ENCODE results near the gene KCNH2.

The KCNH2 gene

GRCh38 chr7:150947761-150948651, 30.1 kb downstream of the KCNH2 start:
- no peak for DNase-seq

- no peak for DNase-seq
These were observed 30.8 kb downstream of the KCNH2 start for GRCh38 chr7:150947241-150947745.

DNA sequence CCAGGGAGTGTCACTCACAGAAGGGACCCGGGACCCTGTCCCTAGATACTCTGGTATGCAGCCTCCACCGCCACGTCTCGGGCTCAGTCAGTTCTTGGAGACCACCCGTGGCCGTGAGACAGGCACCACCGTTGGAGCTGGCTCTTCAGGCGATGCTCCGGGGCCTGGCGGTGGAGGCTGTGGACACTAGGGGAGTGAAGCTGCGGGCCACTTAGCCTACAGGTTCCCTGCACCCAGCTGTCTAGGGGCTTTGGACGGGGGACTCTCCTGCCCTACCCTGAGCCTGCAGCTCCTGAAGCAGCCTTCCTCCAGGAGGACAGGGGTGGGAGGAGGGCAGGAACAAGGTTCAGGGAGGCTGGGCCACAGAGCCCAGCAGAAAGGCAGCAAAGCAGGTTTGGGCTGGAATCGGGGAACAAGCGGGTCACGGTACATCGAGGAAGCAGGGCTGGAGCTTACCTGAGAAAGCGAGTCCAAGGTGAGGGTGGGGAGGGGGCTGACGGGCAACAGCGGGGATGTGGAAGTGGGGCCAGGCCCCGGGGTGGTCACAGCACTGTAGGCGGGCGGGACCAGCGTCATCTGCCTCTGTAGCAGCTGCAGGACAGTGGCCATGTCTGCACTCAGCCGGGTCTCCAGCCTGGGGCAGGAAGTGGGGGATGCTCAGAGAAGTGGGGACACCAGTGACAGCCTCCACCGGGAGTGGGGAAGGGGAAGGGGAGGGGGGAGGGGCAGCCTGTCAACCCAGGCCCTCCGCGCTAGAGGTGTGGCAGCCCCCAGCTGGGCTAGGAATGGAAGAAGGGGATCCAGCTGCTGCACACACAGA, 31.5 kb downstream of the KCNH2 start:
- no peak for DNase-seq

GRCh38 chr7:150945853-150946420, 32.2 kb downstream of the KCNH2 start:
- no peak for DNase-seq

GRCh38 chr7:150945171-150945852, 32.8 kb downstream of the KCNH2 start:
- DNase-seq: no peak

- no peak for DNase-seq
These were observed 33.8 kb downstream of the KCNH2 start for GRCh38 chr7:150944066-150945042.

DNA sequence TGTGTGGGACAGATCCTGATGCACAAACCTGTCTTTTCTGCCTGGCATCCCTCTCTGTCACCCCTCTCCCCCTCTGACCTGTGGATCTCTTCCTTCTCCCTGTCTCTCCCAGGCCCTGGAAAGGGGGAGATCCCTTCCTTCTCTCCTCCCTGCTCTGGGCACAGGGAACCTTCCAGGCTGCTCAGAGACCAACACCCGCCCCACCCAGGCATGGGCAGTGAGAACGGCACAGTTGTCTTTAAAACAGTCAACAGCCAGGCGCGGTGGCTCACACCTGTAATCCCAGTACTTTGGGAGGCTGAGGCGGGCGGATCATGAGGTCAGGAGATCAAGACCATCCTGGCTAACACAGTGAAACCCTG, 34.7 kb downstream of the KCNH2 start:
- DNase-seq: no peak

DNA sequence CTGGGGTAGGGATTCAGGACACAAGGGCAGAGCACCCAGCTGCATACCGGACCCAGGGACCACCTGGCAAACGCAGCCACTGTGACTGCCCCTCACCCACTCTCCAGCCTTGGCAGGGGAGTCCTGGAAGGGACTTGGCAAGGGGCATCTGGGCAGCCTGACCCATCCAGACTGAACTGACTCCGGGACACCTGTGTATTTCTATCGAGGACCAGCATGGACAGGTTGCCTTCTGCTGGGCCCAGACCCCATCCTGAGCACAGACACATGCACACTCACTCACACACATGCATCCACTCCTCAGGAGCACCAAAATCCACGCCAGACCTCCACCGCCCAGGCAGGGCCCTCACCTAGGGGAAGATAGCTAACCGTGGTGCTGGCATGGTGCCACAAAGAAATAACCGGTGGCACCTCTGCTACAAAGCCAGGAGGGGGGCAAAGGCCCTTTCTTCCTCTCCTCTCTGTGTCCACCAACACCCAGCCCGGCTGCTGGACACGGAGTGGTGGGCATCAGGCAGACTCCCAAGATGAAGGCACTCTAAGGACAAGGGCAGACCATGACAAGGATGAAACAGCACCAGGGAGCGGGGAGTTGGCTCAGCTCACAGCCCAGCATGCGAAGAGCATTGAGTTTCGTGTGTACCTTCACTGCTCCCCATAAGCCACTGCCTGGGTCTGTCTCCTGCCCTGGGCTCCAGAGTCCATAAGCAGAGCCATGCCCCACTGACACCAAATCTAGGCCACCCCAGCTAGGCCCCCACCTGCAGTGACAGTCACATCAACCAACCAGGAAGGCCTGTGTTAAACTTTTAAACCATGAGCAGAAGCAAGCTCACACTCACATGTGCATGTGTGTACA, 35.3 kb downstream of the KCNH2 start:
- DNase-seq: no peak

GRCh38 chr7:150942001-150942590, 36.0 kb downstream of the KCNH2 start:
- peak; percentile 33 for DNase-seq

DNA sequence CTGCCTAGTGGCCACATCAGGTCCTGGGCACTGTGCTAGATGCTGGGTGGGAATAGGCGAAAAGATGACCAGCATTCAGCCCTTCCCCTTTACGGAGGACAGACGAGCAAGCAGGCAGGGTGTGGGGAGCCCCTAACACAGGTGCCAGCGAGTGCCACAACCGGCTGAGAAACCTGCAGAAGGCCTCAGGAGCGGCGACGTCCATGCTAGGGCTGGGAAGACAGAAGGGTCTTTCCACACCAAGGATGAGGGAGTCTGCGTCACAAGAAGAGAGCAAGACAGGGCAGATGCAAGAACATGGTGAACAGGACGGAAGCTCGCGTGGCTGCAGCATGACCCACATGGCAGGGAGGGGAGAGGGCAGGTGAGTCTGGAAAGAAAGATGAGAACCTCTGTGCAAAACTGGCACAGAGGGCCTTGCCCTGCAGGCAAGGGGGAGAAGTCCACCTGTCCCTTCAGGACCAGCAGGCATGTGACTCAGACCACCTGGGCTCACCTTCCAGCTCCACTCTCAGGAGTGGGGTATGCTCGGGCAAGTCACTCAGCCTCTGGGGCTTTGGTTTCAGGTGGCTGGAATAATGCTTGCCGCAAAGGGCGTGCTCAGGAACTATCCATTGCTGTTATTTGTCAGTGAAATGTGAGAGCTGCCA, 36.6 kb downstream of the KCNH2 start:
- no peak for DNase-seq

- no peak for DNase-seq
These were observed 37.6 kb downstream of the KCNH2 start for GRCh38 chr7:150940431-150941102.

DNA sequence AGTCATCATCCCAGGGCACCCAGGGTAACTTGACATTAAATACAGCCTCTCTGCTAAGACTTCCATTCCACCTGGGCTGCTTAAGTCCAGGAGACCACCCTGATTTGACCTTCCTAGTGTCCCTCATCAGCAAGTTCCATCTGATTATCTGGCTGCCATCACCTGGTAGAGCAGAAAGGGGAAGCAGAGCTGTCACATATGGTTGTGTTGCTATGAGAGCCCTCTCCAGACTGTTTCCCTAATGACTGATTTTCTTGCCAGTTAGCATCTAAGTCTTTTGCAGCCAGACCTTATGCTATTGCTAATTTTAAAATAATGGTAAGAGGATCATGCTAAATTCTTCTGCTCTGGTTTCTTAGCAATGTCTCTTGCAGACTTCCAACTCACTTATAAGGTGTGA, 38.7 kb downstream of the KCNH2 start:
- DNase-seq: no peak

GRCh38 chr7:150939052-150939451, 39.1 kb downstream of the KCNH2 start:
- no peak for DNase-seq

- DNase-seq: no peak
These were observed 39.6 kb downstream of the KCNH2 start for GRCh38 chr7:150938566-150938965.

DNA sequence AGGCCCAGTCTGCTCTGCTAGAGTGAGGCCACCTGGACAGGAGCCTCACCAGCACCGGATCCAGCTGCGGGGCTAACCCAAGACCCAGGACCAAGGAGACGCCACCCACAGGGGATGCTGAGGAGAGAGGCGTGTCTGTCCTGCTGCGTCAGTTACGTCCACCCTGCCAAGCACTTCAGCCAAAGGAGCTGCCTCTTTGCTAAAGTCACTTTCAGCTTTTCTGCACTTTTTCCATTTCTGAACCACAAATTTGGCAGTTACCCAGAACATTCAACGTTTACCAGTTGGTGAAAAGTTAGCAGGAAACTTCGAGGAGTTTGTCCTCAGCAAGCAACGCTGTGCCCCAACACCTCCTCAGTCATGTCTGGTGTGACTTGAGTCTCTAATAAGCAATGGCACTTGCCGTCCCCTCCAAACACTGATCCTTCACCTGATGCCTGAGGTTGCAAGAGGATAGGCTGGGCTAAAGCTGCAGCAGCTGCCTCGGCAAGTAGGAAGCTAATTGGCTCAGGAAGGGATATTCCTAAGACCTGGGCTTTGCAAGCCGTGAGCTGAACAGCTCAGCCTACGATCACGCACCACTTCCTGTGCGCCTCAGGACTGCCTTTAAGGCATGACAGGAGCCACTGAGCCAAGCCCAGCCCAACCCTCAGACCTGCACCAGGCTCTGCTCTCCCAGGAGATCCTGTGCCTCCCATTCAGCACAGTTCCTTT, 40.1 kb downstream of the KCNH2 start:
- peak; percentile 4 for DNase-seq

- no peak for DNase-seq
These were observed 42.1 kb downstream of the KCNH2 start for GRCh38 chr7:150936018-150936417.

GRCh38 chr7:150935149-150935548, 43.0 kb downstream of the KCNH2 start:
- no peak for DNase-seq

DNA sequence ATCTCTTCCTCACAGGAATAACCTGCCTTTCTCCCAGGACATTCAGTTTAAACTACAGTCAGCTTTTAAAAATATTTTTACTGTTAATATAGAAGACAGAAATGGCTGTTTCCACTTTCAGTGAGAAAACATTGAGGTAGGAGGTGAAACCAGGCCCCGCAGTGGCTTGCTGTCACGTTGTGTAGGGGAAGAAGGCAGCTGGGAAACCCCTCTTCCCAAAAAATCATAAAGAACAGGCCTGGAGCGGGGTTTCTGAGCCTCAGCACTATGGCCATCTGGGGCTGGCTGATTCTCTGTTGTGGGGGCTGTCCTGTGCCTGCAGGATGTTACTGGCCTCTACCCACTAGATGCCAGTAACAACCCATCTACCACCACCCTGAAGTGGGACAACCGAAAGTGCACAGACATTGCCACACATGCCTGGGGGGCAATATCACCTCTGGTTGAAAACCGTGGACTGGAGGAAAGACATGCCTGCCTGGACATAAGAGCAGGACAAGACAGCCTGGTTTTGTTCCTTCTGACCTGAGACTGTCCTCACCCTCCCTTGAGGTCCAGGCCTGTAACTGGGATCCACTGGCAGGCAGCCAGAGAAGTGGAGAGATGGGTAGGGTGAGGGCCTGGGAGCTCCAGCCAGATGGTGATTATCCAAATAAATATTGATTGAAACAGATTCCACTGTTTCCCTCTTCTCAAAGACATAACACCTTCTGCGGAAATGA, 43.9 kb downstream of the KCNH2 start:
- DNase-seq: no peak
